Mesothelial cell of epicardium (in vitro differentiated cells): ENCODE data around the gene JAML. TPM values are rescaled to one million over a fixed set of nuclear protein-coding genes. Genes with fewer than 3 reads are reported as not detected.

ENCODE experiments used
- DNase-seq, 2 experiments: peaks; one replicate each; pipeline ENCODE4 v3.0.0; 2021; ENCODE audit warnings: low spot score in 2 of 2; ENCODE audit not compliant: unreplicated experiment in 2 of 2
- H3K27ac Mint-ChIP-seq: 2 replicates; pipeline ENCODE4 v1.8.0; 2021; ENCODE audit warnings: mixed read lengths
- H3K27me3 Mint-ChIP-seq: 2 replicates; pipeline ENCODE4 v1.8.0; 2021; ENCODE audit warnings: low read depth, mixed read lengths
- H3K36me3 Mint-ChIP-seq: 2 replicates; pipeline ENCODE4 v1.8.0; 2021; ENCODE audit warnings: mixed read lengths
- H3K4me1 Mint-ChIP-seq: 2 replicates; pipeline ENCODE4 v1.8.0; 2021; ENCODE audit warnings: mixed read lengths
- H3K4me3 Mint-ChIP-seq: 2 replicates; pipeline ENCODE4 v1.8.0; 2021; ENCODE audit warnings: mild to moderate bottlenecking, moderate library complexity, mixed read lengths
- H3K9me3 Mint-ChIP-seq: 2 replicates; pipeline ENCODE4 v1.8.0; 2021; ENCODE audit warnings: mixed read lengths
- total RNA-seq: library from RNA; stranded (reverse); gene quantifications from 3 replicates; pipeline ENCODE4 v1.2.1, GENCODE V29; 2021
- TF ChIP-seq, protein P1 (sequence below): fragments of 200-600 bp; sonication (generic); IDR thresholded peaks from one replicate; pipeline ENCODE4 v1.5.0; 2021; ENCODE audit warnings: antibody characterized with exemption; ENCODE audit not compliant: unreplicated experiment

The JAML gene
- total RNA-seq, 1 donor from 2014 or later, result not detected

- Mint-ChIP-seq H3K4me1 (peaks cover 6% of the 10 kb centered on the region), H3K27ac (no peak overlapping the region), H3K4me3 (no peak overlapping the region), H3K27me3 (peaks cover 73% of the 10 kb centered on the region), H3K36me3 (no peaks in the 10 kb centered on the region), H3K9me3 (peaks cover 7% of the 10 kb centered on the region)
- DNase-seq, result no peak
- TF ChIP-seq, protein P1, sequence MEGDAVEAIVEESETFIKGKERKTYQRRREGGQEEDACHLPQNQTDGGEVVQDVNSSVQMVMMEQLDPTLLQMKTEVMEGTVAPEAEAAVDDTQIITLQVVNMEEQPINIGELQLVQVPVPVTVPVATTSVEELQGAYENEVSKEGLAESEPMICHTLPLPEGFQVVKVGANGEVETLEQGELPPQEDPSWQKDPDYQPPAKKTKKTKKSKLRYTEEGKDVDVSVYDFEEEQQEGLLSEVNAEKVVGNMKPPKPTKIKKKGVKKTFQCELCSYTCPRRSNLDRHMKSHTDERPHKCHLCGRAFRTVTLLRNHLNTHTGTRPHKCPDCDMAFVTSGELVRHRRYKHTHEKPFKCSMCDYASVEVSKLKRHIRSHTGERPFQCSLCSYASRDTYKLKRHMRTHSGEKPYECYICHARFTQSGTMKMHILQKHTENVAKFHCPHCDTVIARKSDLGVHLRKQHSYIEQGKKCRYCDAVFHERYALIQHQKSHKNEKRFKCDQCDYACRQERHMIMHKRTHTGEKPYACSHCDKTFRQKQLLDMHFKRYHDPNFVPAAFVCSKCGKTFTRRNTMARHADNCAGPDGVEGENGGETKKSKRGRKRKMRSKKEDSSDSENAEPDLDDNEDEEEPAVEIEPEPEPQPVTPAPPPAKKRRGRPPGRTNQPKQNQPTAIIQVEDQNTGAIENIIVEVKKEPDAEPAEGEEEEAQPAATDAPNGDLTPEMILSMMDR, result no peak
These were observed 5.1 kb downstream of the JAML start for GRCh38 chr11:118219732-118220131.

DNA sequence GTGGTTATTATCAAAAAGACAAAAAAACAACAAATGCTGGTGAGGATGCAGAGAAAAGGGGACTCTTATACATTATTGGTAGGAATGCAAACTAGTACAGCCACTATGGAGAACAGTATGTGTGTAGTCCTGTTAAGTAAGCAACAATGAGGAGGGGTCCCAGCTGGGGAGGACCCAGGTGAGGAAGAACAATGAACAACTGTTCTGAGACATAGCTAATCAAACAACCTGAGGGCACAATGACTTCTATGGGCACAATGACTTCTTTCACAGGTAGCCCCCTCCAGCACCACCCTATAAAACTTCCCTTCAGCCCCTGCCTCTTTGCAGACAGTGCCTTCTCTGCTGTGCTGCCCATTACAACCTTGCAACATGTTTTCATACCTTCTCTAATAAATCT lies 5.6 kb downstream of the JAML start:
- Mint-ChIP-seq H3K36me3 (no peaks in the 10 kb centered on the region), H3K4me3 (no peak overlapping the region), H3K27ac (no peak overlapping the region), H3K27me3 (peaks cover 75% of the 10 kb centered on the region), H3K4me1 (peaks cover 6% of the 10 kb centered on the region), H3K9me3 (peaks cover 9% of the 10 kb centered on the region)
- TF ChIP-seq, protein P1, result no peak
- no peak for DNase-seq

DNA sequence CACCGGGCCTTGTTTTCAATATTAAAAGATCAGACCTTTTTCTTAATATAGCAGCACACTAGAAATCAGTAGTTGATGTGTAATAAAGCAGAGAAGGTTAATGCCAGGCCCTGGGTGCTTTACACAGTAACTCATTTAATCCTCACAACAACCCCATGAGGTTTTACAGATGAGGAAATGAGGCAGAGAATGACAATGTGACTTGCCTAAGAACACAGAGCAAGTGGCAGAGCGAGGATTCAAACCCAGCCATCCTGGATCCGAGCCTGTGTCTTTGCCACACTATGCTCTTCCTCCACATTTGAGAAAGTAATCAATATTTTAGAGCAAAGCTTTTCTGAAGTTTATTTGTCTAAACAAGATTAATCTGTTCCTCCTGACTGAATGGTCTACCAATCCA lies 7.2 kb downstream of the JAML start:
- Mint-ChIP-seq H3K36me3 (no peaks in the 10 kb centered on the region), H3K4me3 (no peak overlapping the region), H3K27ac (no peak overlapping the region), H3K4me1 (peaks cover 6% of the 10 kb centered on the region), H3K9me3 (peaks cover 9% of the 10 kb centered on the region), H3K27me3 (peaks cover 78% of the 10 kb centered on the region)
- DNase-seq, result no peak
- TF ChIP-seq, protein P1, result no peak

GRCh38 chr11:118216621-118217481 lies 8.0 kb downstream of the JAML start:
- Mint-ChIP-seq H3K9me3 (peaks cover 9% of the 10 kb centered on the region), H3K4me3 (no peak overlapping the region), H3K27me3 (peaks cover 79% of the 10 kb centered on the region), H3K4me1 (peaks cover 6% of the 10 kb centered on the region), H3K36me3 (no peaks in the 10 kb centered on the region), H3K27ac (no peak overlapping the region)
- TF ChIP-seq, protein P1, result no peak
- no peak for DNase-seq

GRCh38 chr11:118215765-118216164 lies 9.0 kb downstream of the JAML start:
- Mint-ChIP-seq H3K4me1 (peaks cover 6% of the 10 kb centered on the region), H3K27ac (no peak overlapping the region), H3K27me3 (peaks cover 80% of the 10 kb centered on the region), H3K36me3 (no peaks in the 10 kb centered on the region), H3K4me3 (no peak overlapping the region), H3K9me3 (peaks cover 9% of the 10 kb centered on the region)
- TF ChIP-seq, protein P1, result no peak
- DNase-seq, result no peak
